ENCODE data around the gene CAST. TPM values are rescaled to one million over a fixed set of nuclear protein-coding genes. Genes with fewer than 3 reads are reported as not detected.

The CAST gene
- total and polyA plus RNA-seq, 10 donors = 30.0 to 233 (median 185) TPM

GRCh38 chr5:96780626-96781025 is 118.5 kb downstream of the CAST start:
- Histone ChIP-seq H3K9me3 (no peaks in the 10 kb centered on the region), H3K4me3 (no peak overlapping the region), H3K27me3 (replicated peaks in 1 of 7) (no peaks in the 10 kb centered on the region), H3K27ac (peak overlapping the region in 3 of 8 donors; percentile 4 to 30 (median 8)), H3K36me3 (peaks cover 3 to 100% (median 81%) of the 10 kb centered on the region in 6 donors), H3K4me1 (peaks cover 0 to 12% (median 0%) of the 10 kb centered on the region in 6 donors)
- intact Hi-C loops (cut with DNase I; ENCODE audit: low total_unique reads) = no loop called here
- DNase-seq = no peak
- TF ChIP-seq POLR2AphosphoS5 (IDR thresholded peaks at IDR 0.05) (no peak), CTCF (IDR thresholded peaks at IDR 0.05 in 8 of 11, conservative IDR thresholded peaks at IDR 0.05 in 3 of 11) (no peak), POLR2A (IDR thresholded peaks at IDR 0.05) (no peak)

- intact Hi-C loops (cut with DNase I; ENCODE audit: low total_unique reads) = no loop called here
- Histone ChIP-seq H3K4me1 (peaks cover 0 to 12% (median 0%) of the 10 kb centered on the region in 6 donors), H3K4me3 (no peak overlapping the region), H3K27me3 (replicated peaks in 1 of 7) (no peaks in the 10 kb centered on the region), H3K27ac (peak overlapping the region in 3 of 8 donors; percentile 4 to 30 (median 8)), H3K36me3 (peaks cover 3 to 100% (median 82%) of the 10 kb centered on the region in 6 donors), H3K9me3 (no peaks in the 10 kb centered on the region)
- DNase-seq = no peak
- TF ChIP-seq CTCF (IDR thresholded peaks at IDR 0.05 in 8 of 11, conservative IDR thresholded peaks at IDR 0.05 in 3 of 11) (no peak), POLR2A (IDR thresholded peaks at IDR 0.05) (no peak)
- 63 to 93% (median 85%) methylated on average over 4 of the region's 4 CpGs for WGBS, 5 donors
Measured at GRCh38 chr5:96781031-96781971, 119.1 kb downstream of the CAST start.

GRCh38 chr5:96783326-96783725 is 121.2 kb downstream of the CAST start:
- H3K4me1 ChIP-seq = peaks cover 0 to 12% (median 0%) of the 10 kb centered on the region in 6 donors
- no peak overlapping the region for H3K4me3 ChIP-seq
- H3K27ac ChIP-seq = peak overlapping the region in 2 of 8 donors; percentile 61 to 67
- DNase-seq = no peak
- 65 to 78% (median 75%) methylated on average over 2 of the region's 2 CpGs for WGBS, 5 donors
- intact Hi-C loops (cut with DNase I; ENCODE audit: low total_unique reads) = no loop called here
- TF ChIP-seq POLR2AphosphoS5 (IDR thresholded peaks at IDR 0.05) (no peak), CTCF (IDR thresholded peaks at IDR 0.05 in 8 of 11, conservative IDR thresholded peaks at IDR 0.05 in 3 of 11) (no peak), POLR2A (IDR thresholded peaks at IDR 0.05) (no peak)
- peaks cover 0 to 100% (median 72%) of the 10 kb centered on the region in 6 donors for H3K36me3 ChIP-seq
- no peaks in the 10 kb centered on the region for H3K9me3 ChIP-seq
- H3K27me3 ChIP-seq (replicated peaks in 1 of 7) = no peaks in the 10 kb centered on the region

All from spleen (tissue), 11 donors.